ENCODE data around the gene KBTBD7. TPM values are rescaled to one million over a fixed set of nuclear protein-coding genes. Genes with fewer than 3 reads are reported as not detected.

KBTBD7 gene
- total RNA-seq, 1 experiment from 2014 or later: 6.8 TPM

Other genes starting within 250 kb of the KBTBD7 start
- 6.9 and 8.8 TPM in 2 replicates for gene ELF1, start 175.3 kb downstream of the KBTBD7 start, total RNA-seq (2014; rRNA removed; shearing (Covaris generic))
- gene WBP4, start 133.1 kb downstream of the KBTBD7 start, total RNA-seq (2014; rRNA removed; shearing (Covaris generic)): 10.6 and 11.9 TPM in 2 replicates
- gene KBTBD6, start 61.8 kb downstream of the KBTBD7 start, total RNA-seq (2014; rRNA removed; shearing (Covaris generic)): 10.3 and 11.6 TPM in 2 replicates
- 10.7 and 18.0 TPM in 2 replicates for gene MTRF1, start 69.0 kb upstream of the KBTBD7 start, total RNA-seq (2014; rRNA removed; shearing (Covaris generic))
- gene NAA16, start 116.7 kb upstream of the KBTBD7 start, total RNA-seq (2014; rRNA removed; shearing (Covaris generic)): 12.1 and 16.9 TPM in 2 replicates